ENCODE measurements around the gene MAPK10. TPM values are rescaled to one million over a fixed set of nuclear protein-coding genes. Genes with fewer than 3 reads are reported as not detected.

The MAPK10 gene
- total and polyA plus RNA-seq, 2 of the 8 experiments (the other 6 are each of a cell fraction or from before 2014, with no cell fraction given) = 2.5 to 3.1 TPM

GRCh38 chr4:86220121-86220520, 139.7 kb downstream of the MAPK10 start (continued):
- no peak for TF ChIP-seq ZNF274 (IDR thresholded peaks at IDR 0.05; ENCODE audit: borderline replicate concordance, extremely low read depth, low read length)
- TF ChIP-seq NANOG (IDR thresholded peaks at IDR 0.05; ENCODE audit: insufficient read depth, low read depth, low read length, poor library complexity, severe bottlenecking) = no peak
- TF ChIP-seq RFX5 (IDR thresholded peaks at IDR 0.05; ENCODE audit: borderline replicate concordance, low read depth, low read length) = no peak
- no peak for TF ChIP-seq YY1 (IDR thresholded peaks at IDR 0.05; ENCODE audit: low read depth, low read length)
- TF ChIP-seq CHD7 (IDR thresholded peaks at IDR 0.05; ENCODE audit: insufficient replicate concordance, low read length) = no peak
- no peak for TF ChIP-seq SP1 (IDR thresholded peaks at IDR 0.05; ENCODE audit: low read depth, low read length)
- no peak for TF ChIP-seq HDAC6 (IDR thresholded peaks at IDR 0.05; ENCODE audit: low read depth, low read length)
- no peak for TF ChIP-seq EP300 (IDR thresholded peaks at IDR 0.05; ENCODE audit: borderline replicate concordance in 1 of 2, low read depth in 2 of 2, low read length in 2 of 2)
